H1 (cell line): ENCODE results near the gene ZNF91. TPM values are rescaled to one million over a fixed set of nuclear protein-coding genes. Genes with fewer than 3 reads are reported as not detected.

Experiments used
- CTCF ChIA-PET: fragments of 300-600 bp; sonication (Branson Sonifier 250); formaldehyde crosslinking; loops from one replicate; lab custom pipeline; 2021; ENCODE audit not compliant: partially characterized antibody; lab: Charles Lee
- POLR2A ChIA-PET: fragments of 300-600 bp; sonication (Branson Sonifier 250); formaldehyde crosslinking; loops from one replicate; lab custom pipeline; 2021; ENCODE audit warnings: inconsistent platforms; ENCODE audit not compliant: partially characterized antibody; lab: Charles Lee
- DNase-seq, 2 experiments: peaks; one replicate each; pipeline versions ENCODE4 v3.0.0 to v3.0.0-alpha.2; 2010 to 2022; ENCODE audit warnings: low spot score in 2 of 2, low read depth in 1 of 2, mixed read lengths in 1 of 2
- FAIRE-seq: peaks from 2 replicates; lab custom pipeline; 2011; peaks lifted over from hg19 to GRCh38; lab: Jason Lieb, UNC
- H2AFZ ChIP-seq: 2 replicates; pipeline ENCODE4 v1.8.1; 2012; ENCODE audit warnings: low read length, inconsistent platforms
- H2AK5ac ChIP-seq: 2 replicates; pipeline ENCODE4 v1.6.1; 2013; ENCODE audit warnings: low read depth, low read length
- H2BK120ac ChIP-seq: replicated peaks from 2 replicates; pipeline ENCODE3; 2013; ENCODE audit warnings: low read depth, low read length, inconsistent platforms
- H2BK12ac ChIP-seq: 2 replicates; pipeline ENCODE4 v1.6.1; 2013; ENCODE audit warnings: low read depth, low read length
- H2BK15ac ChIP-seq: 2 replicates; pipeline ENCODE4 v1.6.1; 2013; ENCODE audit warnings: low read length
- H2BK20ac ChIP-seq: 2 replicates; pipeline ENCODE4 v1.6.1; 2013; ENCODE audit warnings: low read length
- H2BK5ac ChIP-seq: 2 replicates; pipeline ENCODE4 v1.6.1; 2013; ENCODE audit warnings: low read depth, low read length
- H3K14ac ChIP-seq: 2 replicates; pipeline ENCODE4 v1.6.1; 2013; ENCODE audit warnings: inconsistent platforms; ENCODE audit not compliant: insufficient read length
- H3K18ac ChIP-seq: 2 replicates; pipeline ENCODE4 v1.6.1; 2013; ENCODE audit warnings: low read length; ENCODE audit errors: extremely low read depth
- H3K23ac ChIP-seq: 2 replicates; pipeline ENCODE4 v1.6.1; 2013; ENCODE audit warnings: inconsistent platforms; ENCODE audit not compliant: insufficient read length
- H3K23me2 ChIP-seq: 2 replicates; pipeline ENCODE4 v1.6.1; 2013; ENCODE audit warnings: low read depth, low read length
- H3K27ac ChIP-seq: 2 replicates; pipeline ENCODE4 v1.6.1; 2011; ENCODE audit warnings: low read depth, low read length, inconsistent platforms
- H3K27me3 ChIP-seq, 4 experiments: replicated peaks in 1 of 4; 1 replicate in 1 of 4; 2 replicates in 3 of 4; pipeline versions ENCODE4 v1.6.1 to v1.8.1; 2011 to 2013; ENCODE audit warnings: low read length in 3 of 4, mild to moderate bottlenecking in 3 of 4, inconsistent platforms in 2 of 4, mixed read lengths in 2 of 4, moderate library complexity in 1 of 4; ENCODE audit not compliant: control insufficient read depth in 3 of 4, insufficient read depth in 3 of 4; ENCODE audit errors: extremely low read depth in 1 of 4
- H3K36me3 ChIP-seq, 4 experiments: 2 replicates each; pipeline versions ENCODE4 v1.6.1 to v1.8.1; 2011 to 2013; ENCODE audit warnings: mild to moderate bottlenecking in 4 of 4, low read length in 3 of 4, moderate library complexity in 2 of 4, control low read depth in 1 of 4, inconsistent platforms in 1 of 4; ENCODE audit not compliant: insufficient read depth in 4 of 4, control insufficient read depth in 2 of 4
- H3K4ac ChIP-seq: replicated peaks from 2 replicates; pipeline ENCODE3; 2013; ENCODE audit warnings: low read length, low read depth, mixed read lengths, inconsistent platforms; ENCODE audit not compliant: insufficient read length
- H3K4me1 ChIP-seq, 4 experiments: replicated peaks in 1 of 4; 1 replicate in 1 of 4; 2 replicates in 3 of 4; pipeline versions ENCODE4 v1.6.1 to v1.8.1; 2011 to 2013; ENCODE audit warnings: low read length in 3 of 4, inconsistent platforms in 2 of 4, mixed read lengths in 1 of 4; ENCODE audit not compliant: insufficient read depth in 4 of 4, control insufficient read depth in 3 of 4
- H3K4me2 ChIP-seq, 2 experiments: 2 replicates each; pipeline versions ENCODE4 v1.6.1 to v1.8.1; 2011 to 2013; ENCODE audit warnings: low read depth in 2 of 2, low read length in 2 of 2, control low read depth in 1 of 2, inconsistent platforms in 1 of 2, mild to moderate bottlenecking in 1 of 2; ENCODE audit not compliant: insufficient read depth in 1 of 2
- H3K4me3 ChIP-seq, 4 experiments: fragments of 200-600, 300-600 bp in 1 of 4; sonication (generic), shearing (Covaris generic), sonication (Bioruptor Twin) in 1 of 4; 2 replicates each; pipeline versions ENCODE4 v1.5.1 to v1.8.1; 2011 to 2016; ENCODE audit warnings: low read length in 4 of 4, low read depth in 3 of 4, control low read depth in 2 of 4, inconsistent platforms in 2 of 4, mild to moderate bottlenecking in 2 of 4, mixed read lengths in 1 of 4, moderate library complexity in 1 of 4; ENCODE audit not compliant: insufficient read depth in 2 of 4; ENCODE audit errors: extremely low read depth in 1 of 4
- H3K56ac ChIP-seq: replicated peaks from 2 replicates; pipeline ENCODE3; 2013; ENCODE audit warnings: low read depth, mild to moderate bottlenecking, mixed read lengths, low read length, inconsistent platforms; ENCODE audit not compliant: insufficient read length
- H3K79me1 ChIP-seq: 2 replicates; pipeline ENCODE4 v1.6.1; 2013; ENCODE audit warnings: low read depth, low read length, control low read depth
- H3K79me2 ChIP-seq, 2 experiments: 2 replicates each; pipeline versions ENCODE4 v1.6.1 to v1.8.1; 2012 to 2013; ENCODE audit warnings: low read length in 2 of 2, mild to moderate bottlenecking in 2 of 2, inconsistent platforms in 1 of 2; ENCODE audit not compliant: insufficient read depth in 2 of 2, control insufficient read depth in 1 of 2
- H3K9ac ChIP-seq, 4 experiments: replicated peaks in 1 of 4; 1 replicate in 1 of 4; 2 replicates in 3 of 4; pipeline versions ENCODE4 v1.6.1 to v1.8.1; 2011 to 2013; ENCODE audit warnings: low read depth in 3 of 4, low read length in 3 of 4, control low read depth in 2 of 4, mild to moderate bottlenecking in 2 of 4, moderate library complexity in 2 of 4, inconsistent platforms in 1 of 4; ENCODE audit errors: extremely low read depth in 1 of 4
- H3K9me3 ChIP-seq, 2 experiments: 2 replicates each; pipeline versions ENCODE4 v1.6.1 to v1.8.1; 2012 to 2013; ENCODE audit warnings: mild to moderate bottlenecking in 2 of 2, moderate library complexity in 2 of 2, control low read depth in 1 of 2, inconsistent platforms in 1 of 2, low read depth in 1 of 2, low read length in 1 of 2, mixed read lengths in 1 of 2; ENCODE audit not compliant: insufficient read depth in 2 of 2
- H4K20me1 ChIP-seq, 2 experiments: replicated peaks in 1 of 2; 2 replicates each; pipeline versions ENCODE3 to v1.8.1; 2011 to 2013; ENCODE audit warnings: inconsistent platforms in 2 of 2, low read length in 2 of 2, mild to moderate bottlenecking in 1 of 2; ENCODE audit not compliant: insufficient read depth in 2 of 2, control insufficient read depth in 1 of 2
- H4K5ac ChIP-seq: 2 replicates; pipeline ENCODE4 v1.6.1; 2013; ENCODE audit warnings: low read length, low read depth, mixed read lengths, inconsistent platforms; ENCODE audit not compliant: insufficient read length
- H4K8ac ChIP-seq: 2 replicates; pipeline ENCODE4 v1.8.0; 2013; ENCODE audit warnings: mild to moderate bottlenecking, moderate library complexity, low read length, inconsistent platforms; ENCODE audit not compliant: insufficient read depth; ENCODE audit errors: extremely low read depth
- H4K91ac ChIP-seq: replicated peaks from 2 replicates; pipeline ENCODE3; 2013; ENCODE audit warnings: low read length, mixed read lengths, inconsistent platforms; ENCODE audit not compliant: insufficient read length
- BCL11A ChIP-seq, 2 experiments: IDR thresholded peaks; one replicate each; pipeline ENCODE4 v1.6.1; 2011; ENCODE audit warnings: low read depth in 2 of 2, low read length in 2 of 2, mild to moderate bottlenecking in 2 of 2
- CHD1 ChIP-seq: IDR thresholded peaks from 2 replicates; pipeline ENCODE4 v1.6.1; 2012; ENCODE audit warnings: low read depth, low read length, improper control_type of control experiment
- CHD2 ChIP-seq: IDR thresholded peaks from 2 replicates; pipeline ENCODE4 v1.6.1; 2012; ENCODE audit warnings: low read length, improper control_type of control experiment
- CTCF ChIP-seq, 3 experiments: IDR thresholded peaks; 1 replicate in 2 of 3; 2 replicates in 1 of 3; pipeline versions ENCODE4 v1.5.1 to v1.6.1; 2011; ENCODE audit warnings: low read length in 3 of 3, mild to moderate bottlenecking in 3 of 3, inconsistent platforms in 2 of 3, low read depth in 1 of 3, moderate library complexity in 1 of 3; ENCODE audit not compliant: insufficient read depth in 1 of 3; ENCODE audit errors: control extremely low read depth in 1 of 3
- E2F6 ChIP-seq: IDR thresholded peaks from 2 replicates; pipeline ENCODE4 v1.6.1; 2012; ENCODE audit warnings: inconsistent platforms
- GABPA ChIP-seq: IDR thresholded peaks from 2 replicates; pipeline ENCODE4 v1.6.1; 2011; ENCODE audit warnings: mild to moderate bottlenecking, low read length, moderate library complexity, borderline replicate concordance; ENCODE audit not compliant: insufficient read depth
- MAFK ChIP-seq: IDR thresholded peaks from 2 replicates; pipeline ENCODE4 v1.6.1; 2012; ENCODE audit warnings: low read depth, mild to moderate bottlenecking, improper control_type of control experiment, low read length
- NRF1 ChIP-seq: IDR thresholded peaks from 2 replicates; pipeline ENCODE4 v1.6.1; 2011; ENCODE audit warnings: mild to moderate bottlenecking, low read depth, low read length, improper control_type of control experiment
- RFX5 ChIP-seq: IDR thresholded peaks from 2 replicates; pipeline ENCODE4 v1.6.1; 2011; ENCODE audit warnings: low read depth, low read length, improper control_type of control experiment, borderline replicate concordance
- SP2 ChIP-seq: IDR thresholded peaks from 2 replicates; pipeline ENCODE4 v1.6.1; 2012; ENCODE audit warnings: mild to moderate bottlenecking, low read length, inconsistent platforms
- SUZ12 ChIP-seq: fragments of 200-600 bp; sonication (generic); IDR thresholded peaks from 2 replicates; pipeline ENCODE4 v1.6.1; 2012; ENCODE audit warnings: mild to moderate bottlenecking, inconsistent platforms, low read length, moderate library complexity, mixed read lengths
- WGBS, 2 experiments: shearing (Covaris generic) in 1 of 2; methylation state at CpG; one replicate each; pipeline versions ENCODE4 v1.1.6 to v1.1.7; 2013 to 2015; ENCODE audit warnings: low lambda C conversion rate in 2 of 2, mixed read lengths in 2 of 2, inconsistent platforms in 1 of 2, low coverage in 1 of 2, missing lambda C conversion rate in 1 of 2; ENCODE audit not compliant: insufficient replicate concordance in 2 of 2, insufficient coverage in 1 of 2, insufficient read length in 1 of 2; ENCODE audit errors: extremely low coverage in 1 of 2, missing lambda C conversion rate in 1 of 2; 5-methylcytosine and 5-hydroxymethylcytosine counted together
- polyA plus RNA-seq, 7 experiments: library from polyadenylated mRNA; depleted of rRNA in 3 of 7; stranded (reverse) in 5 of 7; unstranded in 2 of 7; fragments of >200 nt in 5 of 7; fragments of 200-250 nt in 2 of 7; gene quantifications; 1 replicate in 5 of 7; 2 replicates in 1 of 7; 4 replicates in 1 of 7; pipeline versions ENCODE4 v1.2.1 to v1.2.3, GENCODE V29; 2011 to 2013; ENCODE audit warnings: missing spikeins in 2 of 7, mixed read lengths in 2 of 7
- total RNA-seq: library from RNA; stranded (reverse); fragmentation: NEBNext Ultra II Directional; extraction: Animal tissue kit (Norgen Biotek cat#: 25700); gene quantifications from 2 replicates; pipeline ENCODE4 v1.2.1, GENCODE V29; 2021

Gene ZNF91
- total and polyA plus RNA-seq, 2 of the 8 experiments (the other 6 are each of a cell fraction or from before 2014, with no cell fraction given) = 16.5 to 35.1 TPM

GRCh38 chr19:23403052-23403451 lies 7.8 kb upstream of the ZNF91 start:
- Histone ChIP-seq H3K4ac (no peak overlapping the region), H4K5ac (no peak overlapping the region), H3K79me2 (peaks cover 0 to 32% of the 10 kb centered on the region in 2 experiments; a peak in 3 of 4 replicates), H2BK12ac (no peak overlapping the region), H3K14ac (no peak overlapping the region), H3K56ac (no peak overlapping the region), H3K27ac (no peak overlapping the region), H3K9me3 (no peaks in the 10 kb centered on the region), H4K8ac (no peak overlapping the region), H2AFZ (no peak overlapping the region), H3K4me3 (no peak overlapping the region), H4K20me1 (peaks cover 1 to 4% of the 10 kb centered on the region in 2 experiments), H2AK5ac (no peak overlapping the region), H3K79me1 (peaks cover 6% of the 10 kb centered on the region; the same call in 1 of the 2 replicates), H2BK120ac (no peak overlapping the region), H2BK15ac (no peak overlapping the region), H3K4me1 (no peaks in the 10 kb centered on the region), H3K36me3 (peaks cover 8 to 63% (median 49%) of the 10 kb centered on the region in 4 experiments), H3K18ac (no peak overlapping the region), H2BK20ac (no peak overlapping the region), H3K23ac (no peak overlapping the region), H2BK5ac (no peak overlapping the region), H3K4me2 (no peak overlapping the region), H3K27me3 (no peaks in the 10 kb centered on the region), H3K9ac (no peak overlapping the region), H3K23me2 (no peaks in the 10 kb centered on the region), H4K91ac (no peak overlapping the region)
- DNase-seq (no peak), FAIRE-seq (no peak)
- WGBS, 2 experiments = 89% methylated on average over 2 of the region's 3 CpGs; no CpG with 5 or more reads in 1 of the 2 experiments
- ChIA-PET POLR2A (interaction anchor here (0.7 to 1.2 kb wide), 2 partner anchors 8 to 159 kb away, joined by 3 to 6 read pairs; partner anchors contain the start of gene ZNF91), CTCF (interaction anchor here (0.8 to 2.3 kb wide), 3 partner anchors 8 to 13 kb away, joined by 3 to 5 read pairs (median 4); partner anchors contain the start of gene ZNF91)
- no peak for TF ChIP-seq SP2
- no peak for TF ChIP-seq NRF1
- no peak for TF ChIP-seq SUZ12
- no peak for TF ChIP-seq CHD2
- TF ChIP-seq GABPA = no peak
- no peak for TF ChIP-seq MAFK
- TF ChIP-seq CHD1 = no peak
- TF ChIP-seq CTCF (IDR thresholded peaks at IDR 0.05; ENCODE audit: control extremely low read depth in 1 of 3, insufficient read depth in 1 of 3, low read depth in 1 of 3, low read length in 3 of 3) = no peak
- TF ChIP-seq BCL11A (IDR thresholded peaks at IDR 0.05; ENCODE audit: low read depth in 2 of 2, low read length in 2 of 2) = no peak
- TF ChIP-seq E2F6 = no peak
- no peak for TF ChIP-seq RFX5
